Gastrocnemius medialis (tissue), 4 donors: Measurements from ENCODE around the gene FNDC4.

Experiments
- POLR2A ChIP-seq, 2 donors: fragments of 450-650 bp; IDR thresholded peaks; one replicate each; pipeline ENCODE4 v1.6.1; 2017; ENCODE audit warnings: antibody characterized with exemption in 2 of 2, mild to moderate bottlenecking in 2 of 2, moderate library complexity in 2 of 2
- TF ChIP-seq, protein P1 (sequence below), 5 experiments: fragments of 450-650 bp in 3 of 5; fragments of 200-600 bp in 2 of 5; sonication (generic) in 2 of 5; IDR thresholded peaks in 4 of 5; conservative IDR thresholded peaks in 1 of 5; 1 replicate in 4 of 5; 2 replicates in 1 of 5; pipeline ENCODE4 v1.5.1; 2016 to 2019; ENCODE audit warnings: antibody characterized with exemption in 5 of 5, mild to moderate bottlenecking in 3 of 5, moderate library complexity in 3 of 5

DNA sequence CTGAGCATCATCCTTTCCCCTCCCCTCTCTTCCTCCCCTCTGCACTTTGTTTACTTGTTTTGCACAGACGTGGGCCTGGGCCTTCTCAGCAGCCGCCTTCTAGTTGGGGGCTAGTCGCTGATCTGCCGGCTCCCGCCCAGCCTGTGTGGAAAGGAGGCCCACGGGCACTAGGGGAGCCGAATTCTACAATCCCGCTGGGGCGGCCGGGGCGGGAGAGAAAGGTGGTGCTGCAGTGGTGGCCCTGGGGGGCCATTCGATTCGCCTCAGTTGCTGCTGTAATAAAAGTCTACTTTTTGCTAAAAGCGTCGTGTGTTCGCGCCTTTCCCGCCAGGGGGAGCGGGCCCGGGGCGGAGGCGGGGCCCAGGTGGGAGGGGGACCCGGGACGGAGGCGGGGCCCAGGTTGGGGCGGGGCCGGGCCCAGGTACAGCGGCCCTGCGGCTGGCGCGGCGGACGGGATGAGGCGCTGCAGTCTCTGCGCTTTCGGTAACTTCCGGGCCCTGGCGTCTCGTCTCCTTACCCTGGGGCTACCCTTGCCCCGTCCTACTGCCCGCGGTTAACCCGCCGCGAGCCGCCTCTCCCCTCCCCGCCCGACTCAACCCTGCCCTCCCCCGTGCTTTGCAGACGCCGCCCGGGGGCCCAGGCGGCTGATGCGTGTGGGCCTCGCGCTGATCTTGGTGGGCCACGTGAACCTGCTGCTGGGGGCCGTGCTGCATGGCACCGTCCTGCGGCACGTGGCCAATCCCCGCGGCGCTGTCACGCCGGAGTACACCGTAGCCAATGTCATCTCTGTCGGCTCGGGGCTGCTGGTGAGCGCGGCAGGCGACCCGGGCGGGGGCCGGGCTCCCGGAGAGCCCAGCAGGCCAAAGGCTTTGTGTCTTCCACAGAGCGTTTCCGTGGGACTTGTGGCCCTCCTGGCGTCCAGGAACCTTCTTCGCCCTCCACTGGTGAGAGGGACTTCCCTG is 52.8 kb downstream of the FNDC4 start, which contains the start of gene KRTCAP3:
- TF ChIP-seq, protein P1, sequence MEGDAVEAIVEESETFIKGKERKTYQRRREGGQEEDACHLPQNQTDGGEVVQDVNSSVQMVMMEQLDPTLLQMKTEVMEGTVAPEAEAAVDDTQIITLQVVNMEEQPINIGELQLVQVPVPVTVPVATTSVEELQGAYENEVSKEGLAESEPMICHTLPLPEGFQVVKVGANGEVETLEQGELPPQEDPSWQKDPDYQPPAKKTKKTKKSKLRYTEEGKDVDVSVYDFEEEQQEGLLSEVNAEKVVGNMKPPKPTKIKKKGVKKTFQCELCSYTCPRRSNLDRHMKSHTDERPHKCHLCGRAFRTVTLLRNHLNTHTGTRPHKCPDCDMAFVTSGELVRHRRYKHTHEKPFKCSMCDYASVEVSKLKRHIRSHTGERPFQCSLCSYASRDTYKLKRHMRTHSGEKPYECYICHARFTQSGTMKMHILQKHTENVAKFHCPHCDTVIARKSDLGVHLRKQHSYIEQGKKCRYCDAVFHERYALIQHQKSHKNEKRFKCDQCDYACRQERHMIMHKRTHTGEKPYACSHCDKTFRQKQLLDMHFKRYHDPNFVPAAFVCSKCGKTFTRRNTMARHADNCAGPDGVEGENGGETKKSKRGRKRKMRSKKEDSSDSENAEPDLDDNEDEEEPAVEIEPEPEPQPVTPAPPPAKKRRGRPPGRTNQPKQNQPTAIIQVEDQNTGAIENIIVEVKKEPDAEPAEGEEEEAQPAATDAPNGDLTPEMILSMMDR (IDR thresholded peaks at IDR 0.05 in 4 of 5, conservative IDR thresholded peaks at IDR 0.05 in 1 of 5), result no peak
- no peak for TF ChIP-seq POLR2A (IDR thresholded peaks at IDR 0.05)
